Measurements from ENCODE around the gene EFCAB5. TPM values are rescaled to one million over a fixed set of nuclear protein-coding genes. Genes with fewer than 3 reads are reported as not detected.
"Not testable (repeated sequence)": the region's sequence is repeated elsewhere in the genome, so short reads cannot be mapped to it uniquely, and the experiment has no call there.

EFCAB5 gene
- total RNA-seq, 2 donors from 2014 or later, result 1.3 to 1.6 TPM

DNA sequence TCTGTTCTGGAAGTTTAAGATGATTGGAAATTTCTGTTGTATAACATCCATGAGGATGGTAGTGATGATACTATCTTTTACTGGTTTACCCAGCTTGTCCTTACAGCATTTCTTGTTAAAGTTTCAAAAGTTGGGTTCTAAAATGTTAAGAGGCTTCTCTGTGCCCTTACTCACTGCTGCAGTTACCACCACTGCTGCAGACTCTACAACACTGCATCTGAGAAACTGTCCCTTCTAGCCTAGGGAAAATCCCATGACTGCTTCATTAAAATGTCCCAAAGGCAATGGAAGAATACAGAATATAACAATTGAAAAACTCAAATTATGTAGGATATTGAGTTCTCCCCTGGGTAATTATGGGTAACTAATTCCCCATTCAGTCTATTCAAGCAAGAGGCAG is 171.4 kb downstream of the EFCAB5 start:
- H3K36me3 ChIP-seq, result no peaks in the 10 kb centered on the region
- TF ChIP-seq, protein P1, sequence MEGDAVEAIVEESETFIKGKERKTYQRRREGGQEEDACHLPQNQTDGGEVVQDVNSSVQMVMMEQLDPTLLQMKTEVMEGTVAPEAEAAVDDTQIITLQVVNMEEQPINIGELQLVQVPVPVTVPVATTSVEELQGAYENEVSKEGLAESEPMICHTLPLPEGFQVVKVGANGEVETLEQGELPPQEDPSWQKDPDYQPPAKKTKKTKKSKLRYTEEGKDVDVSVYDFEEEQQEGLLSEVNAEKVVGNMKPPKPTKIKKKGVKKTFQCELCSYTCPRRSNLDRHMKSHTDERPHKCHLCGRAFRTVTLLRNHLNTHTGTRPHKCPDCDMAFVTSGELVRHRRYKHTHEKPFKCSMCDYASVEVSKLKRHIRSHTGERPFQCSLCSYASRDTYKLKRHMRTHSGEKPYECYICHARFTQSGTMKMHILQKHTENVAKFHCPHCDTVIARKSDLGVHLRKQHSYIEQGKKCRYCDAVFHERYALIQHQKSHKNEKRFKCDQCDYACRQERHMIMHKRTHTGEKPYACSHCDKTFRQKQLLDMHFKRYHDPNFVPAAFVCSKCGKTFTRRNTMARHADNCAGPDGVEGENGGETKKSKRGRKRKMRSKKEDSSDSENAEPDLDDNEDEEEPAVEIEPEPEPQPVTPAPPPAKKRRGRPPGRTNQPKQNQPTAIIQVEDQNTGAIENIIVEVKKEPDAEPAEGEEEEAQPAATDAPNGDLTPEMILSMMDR (IDR thresholded peaks at IDR 0.05), result no peak
- no peak overlapping the region for H3K4me3 ChIP-seq
- intact Hi-C loops (cut with DNase I), result no loop called here
- H3K9ac ChIP-seq (ENCODE audit: low read depth in 2 of 2, low read length in 2 of 2), result no peak overlapping the region
- no peaks in the 10 kb centered on the region for H3K4me1 ChIP-seq
- peak overlapping the region; percentile 62 for H3K27ac ChIP-seq
- H3K27me3 ChIP-seq, result no peaks in the 10 kb centered on the region
- no peak for DNase-seq
- H3K9me3 ChIP-seq, result no peaks in the 10 kb centered on the region

DNA sequence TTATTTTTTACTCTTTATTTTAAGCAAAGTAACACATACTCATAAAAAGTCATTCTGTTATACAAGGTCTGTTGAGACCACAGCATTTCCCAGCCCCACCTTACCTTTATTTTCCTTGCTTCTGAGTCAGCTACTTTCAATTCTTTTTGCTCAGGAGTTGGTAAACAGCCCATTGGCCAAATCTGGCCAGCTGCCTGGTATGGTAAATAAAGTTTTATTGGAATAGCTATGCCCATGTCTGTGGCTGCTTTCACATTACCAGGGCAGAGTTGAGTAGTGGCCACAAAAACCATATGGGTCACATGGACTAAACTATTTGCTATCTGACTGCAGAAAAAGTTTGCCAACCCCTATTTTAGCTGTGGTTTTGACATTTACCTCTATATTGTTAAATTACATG is 171.8 kb downstream of the EFCAB5 start:
- no peaks in the 10 kb centered on the region for H3K4me1 ChIP-seq
- TF ChIP-seq, protein P1 (IDR thresholded peaks at IDR 0.05), result no peak
- intact Hi-C loops (cut with DNase I), result no loop called here
- H3K4me3 ChIP-seq, result no peak overlapping the region
- H3K27ac ChIP-seq, result peak overlapping the region; percentile 62
- DNase-seq, result peak; percentile 85
- no peak overlapping the region for H3K9ac ChIP-seq (ENCODE audit: low read depth in 2 of 2, low read length in 2 of 2)
- H3K36me3 ChIP-seq, result no peaks in the 10 kb centered on the region
- H3K9me3 ChIP-seq, result no peaks in the 10 kb centered on the region
- H3K27me3 ChIP-seq, result no peaks in the 10 kb centered on the region

DNA sequence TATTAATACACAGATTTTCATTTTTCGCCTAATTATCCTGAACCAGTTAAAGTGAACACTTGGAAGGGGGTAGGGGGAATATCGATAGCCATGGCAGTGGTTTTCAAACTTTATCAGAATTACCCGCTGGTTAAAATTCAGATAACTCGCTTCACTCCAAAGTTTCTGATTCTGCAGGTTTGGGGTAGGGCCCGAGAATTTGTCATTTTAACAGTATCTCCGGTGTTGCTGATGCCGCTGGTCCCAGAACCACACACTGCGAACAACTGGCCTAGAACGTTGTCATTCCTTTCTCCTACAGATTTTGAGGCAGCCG is 174.9 kb downstream of the EFCAB5 start:
- Histone ChIP-seq H3K27ac (peak overlapping the region; percentile 86), H3K9ac (ENCODE audit: low read depth in 2 of 2, low read length in 2 of 2) (peak overlapping the region; percentile 31 to 87), H3K4me3 (peak overlapping the region; percentile 61), H3K4me1 (no peaks in the 10 kb centered on the region), H3K27me3 (no peaks in the 10 kb centered on the region), H3K9me3 (no peaks in the 10 kb centered on the region), H3K36me3 (no peaks in the 10 kb centered on the region)
- intact Hi-C loops (cut with DNase I), result no loop called here
- TF ChIP-seq, protein P1 (IDR thresholded peaks at IDR 0.05), result no peak
- no peak for DNase-seq

DNA sequence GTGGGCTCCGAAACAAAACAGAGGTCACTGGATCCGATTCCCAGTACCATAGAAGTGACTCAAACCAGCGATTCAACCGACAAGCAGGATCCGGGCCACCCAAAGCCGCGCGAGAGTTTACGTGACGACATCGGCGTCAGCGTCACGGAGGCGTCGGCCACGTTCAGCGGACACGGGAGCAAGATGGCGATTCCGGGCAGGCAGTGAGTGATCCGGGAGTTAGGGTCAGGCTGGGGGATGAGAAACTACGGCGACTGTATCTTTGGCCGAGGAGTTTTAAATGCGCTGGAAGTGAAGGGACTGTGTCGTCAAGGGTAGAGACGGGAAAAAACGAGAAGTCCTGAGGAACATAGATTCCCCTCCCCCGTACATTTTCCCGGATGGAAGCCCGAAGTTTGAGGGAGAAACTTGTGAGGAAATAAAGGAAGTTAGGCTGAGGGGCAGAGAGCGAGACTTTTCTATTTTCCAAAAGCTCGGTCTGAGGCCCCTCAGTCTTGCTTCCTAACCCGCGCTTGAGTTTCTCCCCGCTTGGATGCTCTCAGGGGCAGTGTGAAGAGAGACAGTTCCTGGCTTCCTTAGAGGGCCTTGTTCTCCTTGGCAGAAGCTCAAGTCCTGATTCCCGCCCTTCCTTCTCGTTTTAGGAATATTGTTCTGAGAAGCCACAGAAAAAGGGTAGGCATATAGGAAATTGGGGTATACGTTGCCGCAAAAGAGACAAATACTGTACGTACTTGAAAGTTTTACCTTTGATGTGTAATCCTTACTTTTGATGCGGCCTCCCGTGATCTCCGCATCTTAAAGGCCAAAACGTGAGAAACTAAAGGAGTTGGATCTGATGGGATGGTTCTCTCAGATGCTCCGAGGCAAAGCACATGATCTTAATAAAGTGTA is 175.5 kb downstream of the EFCAB5 start, which contains the start of gene NSRP1:
TSS of gene NSRP1 (plus strand) at position 156 of the 891 bp plus-strand sequence. CDS start at position 184, 28 bp downstream.
- DNase-seq, result peak; percentile 97
- Histone ChIP-seq H3K9me3 (no peaks in the 10 kb centered on the region), H3K9ac (ENCODE audit: low read depth in 2 of 2, low read length in 2 of 2) (peak within 1 kb of the TSS; percentile 77 to 87), H3K36me3 (no peaks in the 10 kb centered on the region), H3K4me3 (peak within 1 kb of the TSS; percentile 61), H3K4me1 (no peaks in the 10 kb centered on the region), H3K27me3 (no peaks in the 10 kb centered on the region), H3K27ac (peak within 1 kb of the TSS; percentile 86)
- intact Hi-C loops (cut with DNase I), result no loop called here
- TF ChIP-seq, protein P1 (IDR thresholded peaks at IDR 0.05), result no peak

DNA sequence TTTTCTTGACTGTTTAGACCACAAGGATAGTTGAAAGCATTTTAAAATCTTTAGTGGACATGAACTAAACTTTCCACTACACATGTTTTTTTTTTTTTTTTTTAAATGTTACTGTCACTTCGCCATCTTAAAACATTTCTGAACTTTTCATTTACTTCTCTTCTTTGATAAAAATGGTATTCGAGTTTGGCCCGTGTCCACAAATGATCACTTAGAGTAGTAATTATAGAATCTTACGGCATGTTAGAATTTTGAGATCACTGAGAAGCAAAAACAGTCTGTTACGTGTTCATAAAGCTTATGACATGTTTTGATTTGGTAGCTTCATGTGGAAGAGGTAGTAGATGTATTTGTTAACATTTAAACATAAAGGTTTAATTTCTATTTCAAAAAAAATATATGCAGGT is 176.2 kb downstream of the EFCAB5 start:
- H3K4me1 ChIP-seq, result no peaks in the 10 kb centered on the region
- peak overlapping the region; percentile 86 for H3K27ac ChIP-seq
- H3K36me3 ChIP-seq, result no peaks in the 10 kb centered on the region
- DNase-seq, result no peak
- H3K4me3 ChIP-seq, result peak overlapping the region; percentile 61
- TF ChIP-seq, protein P1 (IDR thresholded peaks at IDR 0.05), result no peak
- peak overlapping the region in 1 of 2 donors; percentile 87 for H3K9ac ChIP-seq (ENCODE audit: low read depth in 2 of 2, low read length in 2 of 2)
- intact Hi-C loops (cut with DNase I), result no loop called here
- no peaks in the 10 kb centered on the region for H3K27me3 ChIP-seq
- H3K9me3 ChIP-seq, result no peaks in the 10 kb centered on the region

DNA sequence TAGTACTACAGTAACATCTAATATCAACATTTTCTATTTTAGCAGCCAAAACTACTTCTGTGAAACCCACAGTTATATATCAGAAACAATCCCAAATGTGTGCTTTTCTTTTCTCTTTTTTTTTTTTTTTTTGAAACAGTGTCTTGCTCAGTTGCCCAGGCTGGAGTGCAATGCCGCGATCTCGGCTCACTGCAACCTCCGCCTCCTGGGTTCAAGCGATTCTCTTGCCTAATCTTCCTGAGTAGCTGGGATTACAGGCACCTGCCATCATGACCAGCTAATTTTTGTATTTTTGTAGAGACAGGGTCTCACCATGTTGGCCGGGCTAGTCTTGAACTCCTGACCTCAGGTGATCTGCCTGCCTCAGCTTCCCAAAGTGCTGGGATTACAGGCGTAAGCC is 177.2 kb downstream of the EFCAB5 start:
- H3K4me1 ChIP-seq; H3K27ac ChIP-seq; intact Hi-C loops (cut with DNase I); H3K36me3 ChIP-seq; H3K27me3 ChIP-seq; DNase-seq; H3K4me3 ChIP-seq; H3K9ac ChIP-seq (ENCODE audit: low read depth in 2 of 2, low read length in 2 of 2); H3K9me3 ChIP-seq: not testable (repeated sequence)

All from colonic mucosa (tissue), 4 donors.